Measurements from ENCODE around the gene ZNF93. TPM values are rescaled to one million over a fixed set of nuclear protein-coding genes. Genes with fewer than 3 reads are reported as not detected.
"Not testable (repeated sequence)": the region's sequence is repeated elsewhere in the genome, so short reads cannot be mapped to it uniquely, and the experiment has no call there.

The ZNF93 gene
- polyA plus RNA-seq (ENCODE audit: insufficient read length in 12 of 12), result 10 to 100 TPM in 9 of 12 donors, 1 to 10 TPM in 2, not detected in 1; 9.0 to 22.3 (median 12.1) TPM
- long read RNA-seq, donor 1, partial matches to known transcripts, result 0 of 1 reads
- long read RNA-seq, donor 1, other reads (novel, unspliced or antisense), result 0 of 1 reads
- long read RNA-seq, donor 2, partial matches to known transcripts, result 0 of 4 reads
- long read RNA-seq, donor 2, other reads (novel, unspliced or antisense), result 0 of 4 reads
- long read RNA-seq, donor 3, partial matches to known transcripts, result 0 of 1 reads
- long read RNA-seq, donor 3, other reads (novel, unspliced or antisense), result 0 of 1 reads
- long read RNA-seq, donor 4, partial matches to known transcripts, result 0 of 2 reads
- long read RNA-seq, donor 4, other reads (novel, unspliced or antisense), result 0 of 2 reads
- long read RNA-seq, donor 5, partial matches to known transcripts, result 0 of 4 reads
- long read RNA-seq, donor 5, other reads (novel, unspliced or antisense), result 0 of 4 reads
- long read RNA-seq, donor 6, transcript ZNF93-201 (4 exons, 2,648 nt), result major isoform, 7 of 7 reads
- long read RNA-seq, donor 6, partial matches to known transcripts, result 0 of 7 reads
- long read RNA-seq, donor 6, other reads (novel, unspliced or antisense), result 0 of 7 reads
- long read RNA-seq, donor 7, partial matches to known transcripts, result 0 of 1 reads
- long read RNA-seq, donor 7, other reads (novel, unspliced or antisense), result 0 of 1 reads
- long read RNA-seq, donor 8, partial matches to known transcripts, result 0 of 1 reads
- long read RNA-seq, donor 8, other reads (novel, unspliced or antisense), result 0 of 1 reads
- long read RNA-seq, donor 9, partial matches to known transcripts, result 0 of 1 reads
- long read RNA-seq, donor 9, other reads (novel, unspliced or antisense), result 0 of 1 reads
- long read RNA-seq, donor 10, partial matches to known transcripts, result 0 of 3 reads
- long read RNA-seq, donor 10, other reads (novel, unspliced or antisense), result 0 of 3 reads
- long read RNA-seq, donor 11, partial matches to known transcripts, result 0 of 3 reads
- long read RNA-seq, donor 11, other reads (novel, unspliced or antisense), result 0 of 3 reads

GRCh38 chr19:19900729-19901444, at the start of gene ZNF93:
ZNF93 (plus strand) TSS chr19:19900946; CDS start chr19:19901089, 143 bp downstream.
- DNase-seq, result peak; percentile 97

GRCh38 chr19:19851740-19852139, 49.0 kb upstream of the ZNF93 start:
- not testable (repeated sequence) for DNase-seq

- DNase-seq, result no peak
Measured at GRCh38 chr19:19858751-19859150, 42.0 kb upstream of the ZNF93 start.

- DNase-seq, result peak; percentile 41
Measured at GRCh38 chr19:19860756-19861390, 39.9 kb upstream of the ZNF93 start.

- peak; percentile 97 for DNase-seq
Measured at GRCh38 chr19:19865750-19866610, 34.8 kb upstream of the ZNF93 start, which contains the start of gene ZNF253. ZNF253 (plus strand) TSS chr19:19865882; CDS start chr19:19865997, 115 bp downstream.

- peak; percentile 26 for DNase-seq
Measured at GRCh38 chr19:19866611-19867248, 34.0 kb upstream of the ZNF93 start.

GRCh38 chr19:19870086-19870485, 30.7 kb upstream of the ZNF93 start:
- not testable (repeated sequence) for DNase-seq

GRCh38 chr19:19871932-19872331, 28.8 kb upstream of the ZNF93 start:
- DNase-seq, result no peak

- no peak for DNase-seq
Measured at GRCh38 chr19:19873381-19873780, 27.4 kb upstream of the ZNF93 start.

- DNase-seq, result no peak
Measured at GRCh38 chr19:19877724-19878123, 23.0 kb upstream of the ZNF93 start.

- DNase-seq, result no peak
Measured at GRCh38 chr19:19884583-19884982, 16.2 kb upstream of the ZNF93 start.

GRCh38 chr19:19892055-19892941, 8.4 kb upstream of the ZNF93 start:
- DNase-seq, result not testable (repeated sequence)

- DNase-seq, result no peak
Measured at GRCh38 chr19:19900139-19900728, 512 bp upstream of the ZNF93 start.

- DNase-seq, result not testable (repeated sequence)
Measured at GRCh38 chr19:19907551-19907950, 6.8 kb downstream of the ZNF93 start.

- DNase-seq, result no peak
Measured at GRCh38 chr19:19909654-19910053, 8.9 kb downstream of the ZNF93 start.

GRCh38 chr19:19911150-19911549, 10.4 kb downstream of the ZNF93 start:
- DNase-seq, result no peak

- no peak for DNase-seq
Measured at GRCh38 chr19:19914596-19914995, 13.8 kb downstream of the ZNF93 start.

- DNase-seq, result not testable (repeated sequence)
Measured at GRCh38 chr19:19930417-19930816, 29.7 kb downstream of the ZNF93 start.
